Right lobe of liver (tissue), 4 donors: ENCODE measurements around the gene MEGF9.

ENCODE experiments used
- POLR2A ChIP-seq: fragments of 450-650 bp; IDR thresholded peaks from one replicate; pipeline ENCODE4 v1.6.1; 2017; ENCODE audit warnings: antibody characterized with exemption, mild to moderate bottlenecking
- TF ChIP-seq, protein P1 (sequence below), 4 donors: fragments of 200-600 bp in 3 of 4; fragments of 450-650 bp in 1 of 4; IDR thresholded peaks; one replicate each; pipeline versions ENCODE4 v1.5.1 to v1.8.0; 2016 to 2022; ENCODE audit warnings: antibody characterized with exemption in 4 of 4, mild to moderate bottlenecking in 2 of 4
- donor health status: DM: no; HTN: no; CAD: no.
- donor health status: DM: no; HTN: no; CAD: no.
- donor health status: DM: no; HTN: yes; CAD: no.

GRCh38 chr9:120567081-120567480 is 147.2 kb downstream of the MEGF9 start:
- TF ChIP-seq, protein P1, sequence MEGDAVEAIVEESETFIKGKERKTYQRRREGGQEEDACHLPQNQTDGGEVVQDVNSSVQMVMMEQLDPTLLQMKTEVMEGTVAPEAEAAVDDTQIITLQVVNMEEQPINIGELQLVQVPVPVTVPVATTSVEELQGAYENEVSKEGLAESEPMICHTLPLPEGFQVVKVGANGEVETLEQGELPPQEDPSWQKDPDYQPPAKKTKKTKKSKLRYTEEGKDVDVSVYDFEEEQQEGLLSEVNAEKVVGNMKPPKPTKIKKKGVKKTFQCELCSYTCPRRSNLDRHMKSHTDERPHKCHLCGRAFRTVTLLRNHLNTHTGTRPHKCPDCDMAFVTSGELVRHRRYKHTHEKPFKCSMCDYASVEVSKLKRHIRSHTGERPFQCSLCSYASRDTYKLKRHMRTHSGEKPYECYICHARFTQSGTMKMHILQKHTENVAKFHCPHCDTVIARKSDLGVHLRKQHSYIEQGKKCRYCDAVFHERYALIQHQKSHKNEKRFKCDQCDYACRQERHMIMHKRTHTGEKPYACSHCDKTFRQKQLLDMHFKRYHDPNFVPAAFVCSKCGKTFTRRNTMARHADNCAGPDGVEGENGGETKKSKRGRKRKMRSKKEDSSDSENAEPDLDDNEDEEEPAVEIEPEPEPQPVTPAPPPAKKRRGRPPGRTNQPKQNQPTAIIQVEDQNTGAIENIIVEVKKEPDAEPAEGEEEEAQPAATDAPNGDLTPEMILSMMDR (IDR thresholded peaks at IDR 0.05): no peak
- no peak for TF ChIP-seq POLR2A
